HCT116 (cell line): ENCODE measurements around the gene MAP2K6.

Source experiments
- CEBPB ChIP-seq: IDR thresholded peaks from 2 replicates; pipeline ENCODE4 v1.6.1; 2012; ENCODE audit warnings: low read depth
- EZH2 ChIP-seq: fragments of 200-600 bp; sonication (generic); IDR thresholded peaks from 2 replicates; pipeline ENCODE4 v1.6.1; 2017; ENCODE audit warnings: antibody characterized with exemption, mixed run types
- JUND ChIP-seq: IDR thresholded peaks from 2 replicates; pipeline ENCODE4 v1.6.1; 2012
- POLR2A ChIP-seq: IDR thresholded peaks from 2 replicates; pipeline ENCODE4 v1.7.0; 2011; ENCODE audit warnings: borderline replicate concordance; ENCODE audit not compliant: insufficient read depth, insufficient read length; ENCODE audit errors: extremely low read depth
- POLR2AphosphoS5 ChIP-seq: IDR thresholded peaks from 2 replicates; pipeline ENCODE4 v1.6.1; 2011; ENCODE audit warnings: mild to moderate bottlenecking, low read depth, low read length, moderate library complexity
- RAD21 ChIP-seq: IDR thresholded peaks from 2 replicates; pipeline ENCODE4 v1.6.1; 2012; ENCODE audit warnings: low read depth, mild to moderate bottlenecking
- SRF ChIP-seq: IDR thresholded peaks from 2 replicates; pipeline ENCODE4 v1.6.1; 2012; ENCODE audit warnings: low read depth
- TCF7L2 ChIP-seq: IDR thresholded peaks from 2 replicates; pipeline ENCODE4 v1.7.0; 2011; ENCODE audit warnings: borderline replicate concordance, inconsistent platforms; ENCODE audit not compliant: insufficient read depth, insufficient read length; ENCODE audit errors: extremely low read depth
- YY1 ChIP-seq: IDR thresholded peaks from 2 replicates; pipeline ENCODE4 v1.6.1; 2011; ENCODE audit warnings: low read length, low read depth, moderate library complexity, mild to moderate bottlenecking; ENCODE audit not compliant: insufficient replicate concordance; ENCODE audit errors: extremely low read depth
- ZNF274 ChIP-seq: fragments of 200-500 bp; sonication (Bioruptor generic); IDR thresholded peaks from 2 replicates; pipeline ENCODE4 v1.6.1; 2014; ENCODE audit warnings: mild to moderate bottlenecking, low read depth, low read length, inconsistent platforms
- TF ChIP-seq, protein P1 (sequence below), 3 experiments: fragments of 200-600 bp in 1 of 3; sonication (generic) in 1 of 3; IDR thresholded peaks in 2 of 3; conservative IDR thresholded peaks in 1 of 3; 2 replicates each; pipeline ENCODE4 v1.5.1; 2012 to 2017; ENCODE audit warnings: low read depth in 2 of 3, low read length in 2 of 3, antibody characterized with exemption in 1 of 3, borderline replicate concordance in 1 of 3, control low read depth in 1 of 3, mild to moderate bottlenecking in 1 of 3, mixed read lengths in 1 of 3, mixed run types in 1 of 3, moderate library complexity in 1 of 3; ENCODE audit not compliant: insufficient read depth in 1 of 3
- TF ChIP-seq, protein P2 (sequence below): IDR thresholded peaks from 2 replicates; pipeline ENCODE4 v1.6.1; 2011; ENCODE audit warnings: mild to moderate bottlenecking, low read length, moderate library complexity; ENCODE audit not compliant: insufficient replicate concordance; ENCODE audit errors: extremely low read depth
- TF ChIP-seq, protein P3 (sequence below): IDR thresholded peaks from 2 replicates; pipeline ENCODE4 v1.6.1; 2012

DNA sequence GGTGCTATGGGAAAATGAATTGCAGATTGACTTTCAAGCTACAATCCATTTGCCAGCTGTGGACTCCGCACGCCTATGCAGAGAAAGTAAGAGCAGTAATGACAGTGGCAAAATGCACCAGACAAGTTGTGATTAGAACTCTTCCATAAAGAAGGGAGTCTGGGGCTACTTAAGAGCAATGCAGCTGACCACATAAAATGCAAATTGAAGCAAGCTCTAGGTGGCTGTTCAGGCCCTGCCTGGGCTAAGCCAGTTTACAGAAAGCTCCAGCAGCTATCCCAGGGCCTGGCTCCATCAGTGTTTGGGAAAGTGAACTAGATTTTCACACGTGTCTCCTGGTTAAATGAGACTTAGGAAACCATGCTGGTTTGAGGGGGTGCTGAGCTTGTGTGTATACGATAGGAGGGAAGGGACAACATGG, 2.2 kb upstream of the MAP2K6 start:
- TF ChIP-seq EZH2 (no peak), YY1 (no peak), POLR2AphosphoS5 (no peak), ZNF274 (no peak), POLR2A (no peak), SRF (no peak), CEBPB (no peak), JUND (no peak), TCF7L2 (no peak), RAD21 (no peak)
- TF ChIP-seq, protein P1, sequence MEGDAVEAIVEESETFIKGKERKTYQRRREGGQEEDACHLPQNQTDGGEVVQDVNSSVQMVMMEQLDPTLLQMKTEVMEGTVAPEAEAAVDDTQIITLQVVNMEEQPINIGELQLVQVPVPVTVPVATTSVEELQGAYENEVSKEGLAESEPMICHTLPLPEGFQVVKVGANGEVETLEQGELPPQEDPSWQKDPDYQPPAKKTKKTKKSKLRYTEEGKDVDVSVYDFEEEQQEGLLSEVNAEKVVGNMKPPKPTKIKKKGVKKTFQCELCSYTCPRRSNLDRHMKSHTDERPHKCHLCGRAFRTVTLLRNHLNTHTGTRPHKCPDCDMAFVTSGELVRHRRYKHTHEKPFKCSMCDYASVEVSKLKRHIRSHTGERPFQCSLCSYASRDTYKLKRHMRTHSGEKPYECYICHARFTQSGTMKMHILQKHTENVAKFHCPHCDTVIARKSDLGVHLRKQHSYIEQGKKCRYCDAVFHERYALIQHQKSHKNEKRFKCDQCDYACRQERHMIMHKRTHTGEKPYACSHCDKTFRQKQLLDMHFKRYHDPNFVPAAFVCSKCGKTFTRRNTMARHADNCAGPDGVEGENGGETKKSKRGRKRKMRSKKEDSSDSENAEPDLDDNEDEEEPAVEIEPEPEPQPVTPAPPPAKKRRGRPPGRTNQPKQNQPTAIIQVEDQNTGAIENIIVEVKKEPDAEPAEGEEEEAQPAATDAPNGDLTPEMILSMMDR (IDR thresholded peaks at IDR 0.05 in 2 of 3, conservative IDR thresholded peaks at IDR 0.05 in 1 of 3; ENCODE audit: borderline replicate concordance in 1 of 3, insufficient read depth in 1 of 3, low read depth in 2 of 3, low read length in 2 of 3): no peak
- TF ChIP-seq, protein P2, sequence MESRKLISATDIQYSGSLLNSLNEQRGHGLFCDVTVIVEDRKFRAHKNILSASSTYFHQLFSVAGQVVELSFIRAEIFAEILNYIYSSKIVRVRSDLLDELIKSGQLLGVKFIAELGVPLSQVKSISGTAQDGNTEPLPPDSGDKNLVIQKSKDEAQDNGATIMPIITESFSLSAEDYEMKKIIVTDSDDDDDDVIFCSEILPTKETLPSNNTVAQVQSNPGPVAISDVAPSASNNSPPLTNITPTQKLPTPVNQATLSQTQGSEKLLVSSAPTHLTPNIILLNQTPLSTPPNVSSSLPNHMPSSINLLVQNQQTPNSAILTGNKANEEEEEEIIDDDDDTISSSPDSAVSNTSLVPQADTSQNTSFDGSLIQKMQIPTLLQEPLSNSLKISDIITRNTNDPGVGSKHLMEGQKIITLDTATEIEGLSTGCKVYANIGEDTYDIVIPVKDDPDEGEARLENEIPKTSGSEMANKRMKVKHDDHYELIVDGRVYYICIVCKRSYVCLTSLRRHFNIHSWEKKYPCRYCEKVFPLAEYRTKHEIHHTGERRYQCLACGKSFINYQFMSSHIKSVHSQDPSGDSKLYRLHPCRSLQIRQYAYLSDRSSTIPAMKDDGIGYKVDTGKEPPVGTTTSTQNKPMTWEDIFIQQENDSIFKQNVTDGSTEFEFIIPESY: no peak
- TF ChIP-seq, protein P3, sequence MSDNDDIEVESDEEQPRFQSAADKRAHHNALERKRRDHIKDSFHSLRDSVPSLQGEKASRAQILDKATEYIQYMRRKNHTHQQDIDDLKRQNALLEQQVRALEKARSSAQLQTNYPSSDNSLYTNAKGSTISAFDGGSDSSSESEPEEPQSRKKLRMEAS: no peak
